Mucosa of gallbladder (tissue), 1 donor: Measurements from ENCODE around the gene A1CF. TPM values are rescaled to one million over a fixed set of nuclear protein-coding genes. Genes with fewer than 3 reads are reported as not detected.
"Not testable (repeated sequence)": the region's sequence is repeated elsewhere in the genome, so short reads cannot be mapped to it uniquely, and the experiment has no call there.

ENCODE experiments used
- DNase-seq: peaks from one replicate; pipeline ENCODE4 v3.0.0-alpha.2; 2020; ENCODE audit warnings: low spot score
- total RNA-seq: library from RNA; stranded (reverse); gene quantifications from one replicate; pipeline ENCODE4 v1.2.1, GENCODE V29; 2021
- donor health status: DM: no; HTN: no; CAD: no.

The A1CF gene
- total RNA-seq, 1 donor from 2014 or later, result 34.2 TPM

DNA sequence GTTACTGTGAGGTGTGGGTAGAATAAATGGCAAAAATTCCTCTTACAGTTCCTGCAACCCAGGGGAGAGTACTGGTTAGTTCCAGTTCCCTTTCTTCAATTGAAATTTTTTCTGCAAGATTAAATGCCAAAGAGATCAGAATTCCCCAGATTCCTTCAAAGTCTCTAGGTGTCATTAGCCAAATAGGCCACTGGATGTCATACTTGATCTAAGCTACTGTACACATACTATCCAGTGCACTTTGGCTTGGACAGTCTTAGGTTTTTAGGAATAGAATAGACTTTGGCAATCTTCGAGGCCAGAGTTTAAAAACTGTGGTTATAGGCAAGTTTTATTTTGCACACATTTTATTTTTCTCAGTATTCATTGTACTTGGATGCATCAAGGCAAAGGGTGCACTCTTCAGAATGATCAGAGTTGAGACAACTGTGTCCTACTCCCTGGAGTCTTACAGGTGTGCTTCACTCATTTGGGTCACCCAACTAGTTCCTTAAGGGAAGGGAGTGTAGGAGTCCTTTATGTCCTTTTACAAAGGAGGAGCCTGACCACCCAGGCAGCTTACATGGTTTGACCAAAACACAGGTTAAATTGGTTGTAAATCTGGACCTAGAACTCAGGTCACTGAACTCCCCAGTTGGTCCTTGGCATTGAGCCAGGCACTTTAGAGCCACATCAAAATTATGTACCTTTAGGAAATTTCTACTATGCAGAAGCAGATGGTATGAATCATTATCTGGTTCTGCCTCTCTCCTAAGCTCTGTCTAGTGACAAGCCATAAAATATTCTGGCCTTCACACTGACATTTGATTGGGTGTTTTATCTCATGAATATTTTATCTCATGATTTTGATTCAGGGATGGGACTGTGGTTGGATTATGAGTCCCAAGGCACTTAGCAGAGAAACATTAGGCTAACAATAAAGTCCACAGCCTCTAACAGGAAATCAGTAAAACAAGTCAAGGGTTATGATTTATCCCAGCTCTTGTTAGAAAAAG is 96.2 kb downstream of the A1CF start:
- DNase-seq, result no peak

DNA sequence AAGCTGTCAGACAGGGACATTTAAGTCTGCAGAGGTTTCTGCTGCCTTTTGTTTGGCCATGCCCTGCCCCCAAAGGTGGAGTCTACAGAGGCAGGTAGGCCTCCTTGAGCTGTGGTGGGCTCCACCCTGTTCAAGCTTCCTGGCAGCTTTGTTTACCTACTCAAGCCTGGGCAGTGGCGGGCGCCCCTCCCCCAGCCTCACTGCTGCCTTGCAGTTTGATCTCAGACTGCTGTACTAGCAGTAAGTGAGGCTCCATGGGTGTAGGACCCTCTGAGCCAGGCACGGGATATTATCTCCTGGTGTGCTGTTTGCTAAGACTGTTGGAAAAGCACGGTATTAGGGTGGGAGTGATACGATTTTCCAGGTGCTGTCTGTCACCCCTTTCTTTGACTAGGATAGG is 97.5 kb downstream of the A1CF start:
- not testable (repeated sequence) for DNase-seq

DNA sequence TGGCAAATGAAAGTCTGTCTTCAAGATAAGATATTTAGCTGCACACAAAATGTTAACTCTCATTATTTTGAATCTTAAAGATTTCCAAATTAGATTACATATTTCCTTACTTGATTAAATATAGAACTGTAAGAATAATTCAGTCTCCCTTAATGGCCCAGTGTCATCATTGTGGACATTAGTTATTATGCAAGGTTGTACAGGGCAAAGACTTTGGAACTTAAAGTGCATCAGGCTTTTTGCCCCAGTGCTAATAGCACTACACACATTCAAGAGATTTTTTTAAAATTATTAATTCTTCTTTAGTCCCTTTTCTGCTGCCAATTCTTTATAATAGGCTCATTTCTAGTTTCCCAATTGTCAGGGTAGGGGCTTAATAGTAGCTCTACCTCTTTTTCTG is 103.4 kb downstream of the A1CF start:
- not testable (repeated sequence) for DNase-seq

GRCh38 chr10:50780036-50780435 is 105.4 kb downstream of the A1CF start:
- not testable (repeated sequence) for DNase-seq

GRCh38 chr10:50774868-50775267 is 110.6 kb downstream of the A1CF start:
- DNase-seq, result not testable (repeated sequence)

GRCh38 chr10:50772042-50772441 is 113.4 kb downstream of the A1CF start:
- DNase-seq, result not testable (repeated sequence)

- not testable (repeated sequence) for DNase-seq
Measured at GRCh38 chr10:50766774-50767513, 118.5 kb downstream of the A1CF start.

Other genes starting within 250 kb of the A1CF start
- gene ASAH2B, start 145.7 kb downstream of the A1CF start, total RNA-seq, result 4.8 TPM
- gene PRKG1, start 188.9 kb upstream of the A1CF start, total RNA-seq, result 28.3 TPM